HG03175 (cell line): ENCODE data around the gene ABCB6.

Experiments
- ATAC-seq: cut with Tn5 transposase; IDR thresholded peaks from one replicate; pipeline ENCODE4 v1.9.1; 2021; ENCODE audit warnings: mild to moderate bottlenecking, moderate library complexity; ENCODE audit not compliant: unreplicated experiment

ABCB6 gene

GRCh38 chr2:219245899-219246230, 27.1 kb upstream of the ABCB6 start:
- ATAC-seq = no peak

GRCh38 chr2:219245148-219245898, 26.6 kb upstream of the ABCB6 start, which contains the start of the genes GLB1L and STK16:
GLB1L (minus strand) TSS chr2:219245444; CDS start chr2:219243573, 1,871 bp downstream.
STK16 (plus strand) TSS chr2:219245479; CDS start chr2:219246000, 521 bp downstream.
- peak; percentile 65 for ATAC-seq

DNA sequence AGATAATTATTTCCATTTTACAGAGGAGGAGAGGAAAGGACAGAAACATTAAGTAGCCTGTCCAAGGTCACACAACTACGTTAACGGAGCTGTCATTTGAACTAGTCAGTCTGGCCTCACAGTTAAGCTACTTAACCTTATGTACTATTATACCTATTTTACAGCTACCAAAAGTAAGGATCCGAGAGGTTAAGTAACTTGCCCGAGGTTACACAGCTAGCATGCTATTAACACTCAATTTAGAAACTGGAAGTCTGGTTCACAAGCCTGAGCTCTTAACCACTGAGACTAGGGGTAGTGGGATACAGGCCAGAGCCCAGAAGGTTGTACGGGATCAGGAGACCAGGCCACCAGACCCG, 26.0 kb upstream of the ABCB6 start:
- no peak for ATAC-seq

- ATAC-seq = no peak
Observed at GRCh38 chr2:219243291-219243761, 24.6 kb upstream of the ABCB6 start.

- no peak for ATAC-seq
Observed at GRCh38 chr2:219234331-219234730, 15.6 kb upstream of the ABCB6 start.

- ATAC-seq = no peak
Observed at GRCh38 chr2:219230059-219230540, 11.3 kb upstream of the ABCB6 start.

DNA sequence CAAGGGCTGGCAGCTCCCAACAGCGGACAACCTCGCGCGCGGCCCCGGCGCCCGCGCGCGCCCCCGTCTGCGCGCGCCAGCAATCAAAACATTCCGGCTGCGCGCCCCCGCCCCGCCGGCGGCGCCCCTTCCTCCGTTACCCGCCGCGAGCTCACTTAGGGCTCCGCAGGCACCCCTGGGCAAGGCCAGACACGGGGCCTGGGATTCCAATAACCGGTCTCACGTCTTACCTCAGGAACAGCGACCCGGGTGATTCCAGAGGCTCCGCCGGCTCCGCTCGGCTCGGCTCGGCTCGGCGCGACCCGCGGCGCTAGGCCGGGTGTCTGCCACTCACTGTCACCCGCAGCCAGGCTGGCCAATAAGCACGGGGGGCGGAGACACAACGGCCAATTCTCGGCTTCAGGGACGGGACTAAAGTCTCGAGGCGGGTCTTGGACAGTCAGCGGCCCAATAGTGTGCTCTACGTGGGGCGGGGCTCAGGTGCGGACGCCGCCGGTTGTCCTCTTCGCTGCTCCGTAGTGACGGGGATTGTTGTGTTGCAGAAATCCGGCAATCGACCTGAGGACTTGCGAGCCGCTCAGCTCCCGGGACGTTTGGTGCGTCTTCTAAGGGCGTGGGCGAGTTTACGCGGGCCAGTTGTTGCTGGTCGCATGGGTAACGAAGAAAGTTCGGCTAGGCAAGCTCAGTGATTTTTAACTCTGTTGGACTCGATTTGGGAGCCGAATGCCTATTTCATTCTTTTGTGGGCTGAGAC, 10.7 kb upstream of the ABCB6 start, which contains the start of the genes ANKZF1 and ATG9A:
Gene ANKZF1, plus strand, starts transcription at position 502 of the 754 bp plus-strand sequence. CDS start 452 bp downstream, outside the sequence.
Gene ATG9A, minus strand, starts transcription at position 332 of the 754 bp plus-strand sequence. CDS start 1,612 bp downstream, outside the sequence.
- ATAC-seq = peak; percentile 98

- peak; percentile 7 for ATAC-seq
Observed at GRCh38 chr2:219228911-219229304, 10.2 kb upstream of the ABCB6 start.

DNA sequence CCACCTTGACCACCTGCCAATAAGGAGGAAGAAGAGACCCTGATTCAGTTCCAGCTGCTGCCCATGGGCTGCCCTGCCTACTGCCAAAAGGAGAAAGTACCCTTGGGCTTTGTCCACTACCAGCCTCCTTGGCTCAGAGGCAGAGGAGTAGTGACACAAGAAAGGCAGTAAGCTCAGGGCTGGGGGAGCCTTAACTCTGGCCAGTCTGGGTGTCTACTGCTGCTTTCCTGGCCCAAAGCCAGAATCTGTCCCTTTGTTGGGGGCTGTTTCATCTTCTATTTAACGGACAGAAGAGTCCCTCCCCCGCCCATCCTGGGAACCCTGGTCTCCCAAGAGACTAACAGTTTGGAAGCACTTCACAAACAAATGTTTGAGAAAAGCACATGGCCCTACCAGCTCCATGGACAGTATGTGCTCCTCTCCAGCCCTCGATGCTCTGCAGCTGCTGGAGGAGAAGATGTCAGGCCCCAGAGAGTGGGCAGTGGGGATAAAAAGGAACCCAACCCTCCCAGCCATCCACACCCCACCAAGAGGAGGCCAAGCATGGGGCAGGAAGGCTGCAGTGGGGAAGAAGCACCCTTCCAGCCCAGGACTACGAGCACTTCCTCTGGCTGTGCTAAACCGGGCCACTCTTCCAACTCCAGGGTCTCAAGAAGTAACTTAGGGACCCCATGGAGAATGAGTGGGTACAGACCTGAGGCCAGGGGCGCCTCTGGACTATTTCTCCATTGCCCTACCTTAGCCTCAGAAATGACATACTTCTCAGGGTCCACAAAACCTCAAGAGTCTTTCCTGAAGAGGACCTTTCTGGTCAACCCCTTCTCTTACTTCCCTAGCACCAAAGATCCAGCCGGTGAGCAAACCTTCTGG, 9.5 kb upstream of the ABCB6 start:
- no peak for ATAC-seq

DNA sequence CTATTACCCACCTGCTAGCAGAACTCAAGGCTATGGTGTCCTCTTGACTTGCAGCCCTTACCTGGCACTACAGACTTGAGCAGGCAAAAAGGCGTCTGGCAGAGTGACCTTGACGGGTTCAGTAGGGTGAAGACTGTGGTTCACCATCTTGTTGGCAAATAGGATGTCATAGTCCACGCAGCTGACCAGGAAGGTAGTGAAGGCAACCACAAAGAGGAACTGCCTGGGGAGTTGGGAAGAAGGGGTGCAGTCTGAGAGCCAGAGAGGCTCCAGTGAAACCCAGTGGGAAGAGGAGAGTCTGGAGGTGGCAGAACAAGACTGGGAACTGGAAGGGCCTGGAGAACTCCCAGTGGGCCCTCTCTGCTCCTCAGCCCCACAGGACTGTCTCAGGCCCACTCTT, 6.6 kb upstream of the ABCB6 start:
- ATAC-seq = no peak

DNA sequence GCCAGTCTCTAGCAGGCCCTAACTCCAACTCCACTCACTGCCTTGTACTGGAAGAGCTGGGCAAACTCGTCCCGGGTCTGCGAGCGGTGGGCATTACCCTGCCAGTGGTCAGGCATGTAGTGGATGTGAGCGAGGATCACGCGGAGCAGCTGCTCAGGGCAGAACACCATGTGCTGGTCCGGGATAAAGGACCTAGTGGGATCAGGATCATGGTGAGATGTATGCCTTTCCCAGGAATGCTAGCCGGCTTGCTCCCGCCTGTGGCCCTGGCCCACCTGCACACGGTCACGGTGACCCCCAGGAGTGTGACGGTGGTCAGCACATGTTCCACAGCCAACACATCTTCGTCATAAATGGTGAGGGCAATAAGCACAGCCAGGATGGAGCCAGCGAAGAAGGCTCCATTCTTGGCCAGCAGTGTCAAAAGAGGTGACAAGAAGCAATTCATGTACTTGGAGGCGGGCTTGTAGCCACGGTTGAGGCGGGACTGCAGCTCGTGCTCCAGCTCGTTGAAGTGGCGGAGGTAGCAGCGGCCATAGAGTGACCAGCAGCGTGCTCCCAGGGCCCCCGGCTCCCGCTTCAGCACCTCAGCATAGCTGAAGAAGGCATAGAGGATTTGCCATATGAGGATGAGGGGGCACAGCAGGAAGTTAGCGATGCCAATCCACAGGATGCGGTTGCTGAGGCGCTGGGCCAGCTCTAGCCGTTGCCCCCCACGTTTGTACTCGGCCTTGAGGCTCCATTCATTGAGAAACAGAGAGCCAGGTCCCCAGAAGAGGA, 5.3 kb upstream of the ABCB6 start:
- ATAC-seq = no peak

DNA sequence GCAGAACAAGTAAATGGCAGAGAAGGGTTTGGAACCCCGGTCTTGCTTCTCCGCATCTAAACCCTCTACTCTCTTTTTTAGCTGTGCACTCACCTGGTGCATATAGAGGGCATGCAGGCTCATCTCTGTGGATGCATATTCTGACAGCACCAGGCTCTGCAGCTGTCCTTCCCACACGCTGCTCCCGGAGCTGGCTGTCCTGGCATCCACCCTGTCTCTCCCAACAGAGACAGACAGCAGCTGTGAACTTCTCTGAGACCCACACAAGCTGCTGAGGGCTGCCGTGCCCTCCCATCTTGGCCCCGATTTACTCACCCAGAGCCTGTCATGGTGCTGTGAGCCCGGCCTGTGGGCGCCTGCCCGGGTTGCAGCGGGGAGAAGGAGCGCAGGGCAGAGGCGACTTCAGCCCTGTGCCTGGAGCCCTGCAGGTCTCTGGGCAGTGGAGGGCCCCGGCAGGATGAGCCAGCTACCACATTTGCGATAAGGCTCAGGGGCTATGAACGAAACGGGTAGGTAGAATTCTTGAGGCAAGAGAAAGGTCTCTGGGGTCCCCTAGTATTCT, 3.3 kb upstream of the ABCB6 start:
- ATAC-seq = no peak

GRCh38 chr2:219220652-219221402, 2.1 kb upstream of the ABCB6 start:
- no peak for ATAC-seq

DNA sequence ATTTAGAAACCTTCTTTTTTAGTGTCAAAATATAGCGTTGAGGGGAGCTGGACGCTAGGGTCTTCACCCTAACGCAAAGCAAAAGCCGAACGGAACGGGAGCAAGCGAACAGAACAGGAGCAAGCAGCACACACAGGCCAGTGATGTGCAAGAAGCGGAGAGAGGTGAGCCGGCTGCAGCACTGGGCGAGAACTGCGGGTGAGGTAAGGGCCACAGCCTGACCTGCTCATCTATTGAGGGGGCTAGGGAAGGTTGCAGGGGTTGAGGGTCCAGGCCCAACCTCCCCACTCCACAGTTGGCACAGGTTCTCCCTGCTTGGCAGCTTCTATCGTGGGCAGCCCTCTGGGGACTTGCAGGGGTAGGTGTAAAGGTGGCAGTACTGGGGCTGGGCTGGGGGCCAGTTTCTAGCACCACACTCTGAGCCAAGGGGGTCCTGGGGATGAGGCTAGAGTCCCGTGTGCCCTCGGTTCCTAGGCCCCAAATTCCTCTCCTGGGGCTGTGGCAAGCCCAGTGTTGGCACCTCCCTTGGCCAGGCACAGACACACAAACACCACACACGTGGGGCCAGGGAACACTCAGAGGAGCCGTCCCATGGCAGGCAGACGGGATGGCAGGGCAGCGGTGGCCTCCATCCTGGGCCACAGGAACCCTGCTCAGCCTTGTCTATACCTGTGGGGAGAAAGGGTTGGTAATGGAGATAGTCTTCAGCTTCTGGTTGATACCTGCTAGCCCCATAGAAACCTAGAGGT, 1.2 kb upstream of the ABCB6 start:
- ATAC-seq = no peak

- ATAC-seq = peak; percentile 32
Observed at GRCh38 chr2:219218217-219218731, 484 bp downstream of the ABCB6 start.

DNA sequence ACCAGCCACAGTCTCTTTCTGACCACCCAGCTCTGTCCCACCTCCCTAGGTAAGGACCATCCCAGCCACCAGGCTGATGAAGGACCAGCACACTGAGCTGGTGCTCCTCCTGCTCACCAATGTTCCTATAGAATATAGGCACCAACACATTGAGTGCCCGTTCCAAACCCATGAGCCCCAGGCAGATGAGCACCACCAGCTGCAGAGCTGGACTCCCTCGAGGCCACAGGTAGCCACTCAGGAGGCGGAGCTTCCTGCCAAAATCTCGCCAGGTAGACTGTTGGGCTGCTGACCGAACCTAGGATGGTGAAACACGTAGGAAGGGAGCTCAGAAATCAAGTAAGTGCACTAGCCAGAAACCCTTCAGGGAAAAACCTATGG, 2.2 kb downstream of the ABCB6 start:
- ATAC-seq = no peak

DNA sequence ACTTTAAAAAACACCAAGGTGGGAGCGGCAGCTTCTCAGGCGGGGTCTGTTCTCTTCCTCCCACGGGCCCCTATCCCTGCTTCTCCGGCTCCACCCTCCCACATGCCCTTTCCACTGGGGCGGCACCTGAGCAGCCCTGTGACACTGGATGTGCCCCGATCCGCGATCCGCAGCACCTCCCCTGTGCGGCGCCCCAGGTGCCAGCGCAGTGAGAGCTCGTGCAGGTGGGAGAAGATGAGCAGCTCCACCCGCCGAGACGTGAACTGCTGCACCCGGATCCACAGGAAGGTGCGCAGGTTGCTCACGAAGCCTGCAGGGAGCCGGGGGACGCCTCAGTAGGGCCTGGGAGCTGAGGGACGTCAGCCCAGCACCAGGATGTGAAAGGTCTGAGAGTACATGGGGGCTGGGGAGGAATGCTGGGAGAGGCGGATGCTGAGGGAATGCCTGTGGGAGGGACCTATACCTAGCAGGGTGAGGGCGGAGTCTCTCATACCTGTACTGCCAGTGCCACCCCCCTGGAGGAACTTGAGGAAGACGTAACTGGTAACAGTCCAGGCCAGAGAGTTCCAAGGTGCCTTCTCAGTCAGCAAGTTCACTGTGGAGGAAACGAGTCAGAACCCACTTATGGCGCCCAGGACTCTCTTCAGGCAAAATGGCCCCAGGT, 2.8 kb downstream of the ABCB6 start:
- no peak for ATAC-seq

- no peak for ATAC-seq
Observed at GRCh38 chr2:219214786-219215185, 4.0 kb downstream of the ABCB6 start.
